Adipose tissue (tissue), 3 donors: ENCODE measurements around the gene TMEM154. TPM values are rescaled to one million over a fixed set of nuclear protein-coding genes. Genes with fewer than 3 reads are reported as not detected.

ENCODE experiments used
- H3K27ac ChIP-seq: one replicate; pipeline ENCODE4 v1.5.1; 2013; ENCODE audit warnings: low read depth, low read length
- WGBS, 3 donors: extraction: QIAGEN DNeasy Blood & Tissue Kit; methylation state at CpG; one replicate each; pipeline ENCODE4 v1.1.7; 2013; 5-methylcytosine and 5-hydroxymethylcytosine counted together
- polyA plus RNA-seq, 3 donors: library from polyadenylated mRNA; stranded (reverse); fragments of 200-250 nt; gene quantifications; one replicate each; pipeline ENCODE4 v1.2.3, GENCODE V29; 2013
- donor health status: healthy with polysubstance abuse.
- donor health status: Bipolar disorder and iron deficiency.
- donor health status: healthy.

Gene TMEM154
- polyA plus RNA-seq, 3 donors, result 0.12 to 1.0 (median 0.98) TPM

DNA sequence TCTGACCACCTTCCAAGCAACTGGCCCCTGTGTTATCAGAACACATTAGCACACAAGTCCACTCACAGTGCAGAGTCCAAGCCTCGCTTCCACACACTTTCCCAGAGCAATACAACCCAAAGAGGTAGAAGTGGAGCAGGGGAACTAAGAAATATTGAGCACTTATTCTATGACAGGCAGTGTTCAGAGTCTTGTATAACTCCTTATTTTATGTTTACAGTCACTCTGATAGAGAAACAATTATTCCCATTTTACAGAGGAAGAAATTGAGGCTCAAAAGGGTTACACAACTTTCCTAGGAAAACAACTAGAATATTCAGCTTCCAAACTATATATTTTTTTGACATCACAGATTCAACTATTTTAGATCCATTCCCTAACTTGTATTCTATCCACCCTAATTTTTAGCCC, 18.3 kb upstream of the TMEM154 start:
- no peak overlapping the region for H3K27ac ChIP-seq
- 0 to 32% (median 0%) methylated on average over 1 of the region's 1 CpG for WGBS, 3 donors

- 62 to 87% (median 83%) methylated on average over 3 of the region's 3 CpGs for WGBS, 3 donors
- no peak overlapping the region for H3K27ac ChIP-seq
Observed at GRCh38 chr4:152697284-152698088, 17.7 kb upstream of the TMEM154 start.

GRCh38 chr4:152696764-152697261, 17.0 kb upstream of the TMEM154 start:
- H3K27ac ChIP-seq, result no peak overlapping the region
- WGBS, 3 donors, result 54 to 67% (median 62%) methylated on average over 5 of the region's 5 CpGs

GRCh38 chr4:152693871-152694270, 14.1 kb upstream of the TMEM154 start:
- WGBS, 3 donors, result 94 to 98% (median 97%) methylated on average over 5 of the region's 5 CpGs
- no peak overlapping the region for H3K27ac ChIP-seq

DNA sequence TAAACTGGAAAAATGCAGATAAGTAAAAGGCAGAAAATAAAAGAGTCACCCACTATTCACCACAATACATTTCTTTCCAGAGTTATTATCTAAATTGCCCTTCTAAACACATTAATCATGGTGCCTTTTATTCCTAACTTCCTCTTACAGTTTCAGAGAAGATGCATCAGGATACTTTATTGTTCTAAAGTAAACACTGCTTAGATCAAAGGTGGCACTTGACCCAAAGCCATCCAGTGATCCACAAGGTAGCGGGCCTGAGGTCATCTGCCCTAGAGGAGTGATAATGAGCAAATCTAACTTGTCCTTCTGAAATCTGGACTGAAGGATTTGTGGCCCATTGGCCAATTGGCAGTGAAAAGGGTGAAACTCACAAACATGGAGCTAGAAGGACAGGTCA, 12.0 kb upstream of the TMEM154 start:
- WGBS, 3 donors, result 88 to 93% (median 91%) methylated on average over 1 of the region's 1 CpG
- no peak overlapping the region for H3K27ac ChIP-seq

- H3K27ac ChIP-seq, result no peak overlapping the region
- WGBS, 3 donors, result 73 to 85% (median 76%) methylated on average over 4 of the region's 4 CpGs
Observed at GRCh38 chr4:152690706-152691651, 11.2 kb upstream of the TMEM154 start.

DNA sequence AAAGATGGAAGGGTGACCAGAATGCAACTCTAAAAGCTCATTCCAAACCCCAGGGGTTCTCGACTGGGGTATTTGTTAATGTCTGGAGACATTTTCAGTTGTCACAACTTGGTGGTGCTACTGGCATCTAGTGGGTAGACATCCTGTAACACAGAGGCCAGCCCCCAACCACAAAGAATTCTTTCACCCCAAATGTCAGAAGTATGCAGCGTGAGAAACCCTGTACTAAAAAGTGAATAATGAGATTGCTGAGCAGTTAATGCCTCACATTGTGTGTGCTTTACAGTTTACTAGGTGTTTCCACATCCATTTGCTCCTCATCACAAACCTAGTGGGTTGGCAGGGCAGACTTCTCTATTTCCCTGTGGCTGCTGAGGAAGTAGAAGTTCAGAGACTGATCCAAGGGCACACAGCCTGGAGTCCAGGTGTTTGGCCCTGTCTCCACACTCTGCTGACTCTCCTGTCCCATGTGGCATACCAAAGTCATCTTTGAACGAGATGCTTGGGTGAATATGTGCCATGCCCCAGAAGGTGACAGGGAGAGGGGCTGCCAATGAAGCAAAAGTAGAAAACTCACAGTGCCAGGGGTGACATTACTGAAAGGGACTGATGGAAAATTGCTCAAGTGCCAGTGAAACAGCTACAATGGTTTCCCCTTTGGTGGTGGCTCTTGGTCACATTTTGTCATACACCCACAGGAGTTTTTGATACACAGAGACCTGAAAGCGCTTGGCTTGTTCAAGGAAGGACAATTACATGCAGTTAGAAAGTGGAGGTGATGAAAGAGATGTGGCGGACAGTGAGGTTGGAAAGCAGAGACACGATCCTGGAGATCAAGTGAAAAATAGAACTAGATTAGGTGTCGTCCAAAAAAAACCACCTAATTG, 10.1 kb upstream of the TMEM154 start:
- no peak overlapping the region for H3K27ac ChIP-seq
- 66 to 68% (median 66%) methylated on average over 7 of the region's 7 CpGs for WGBS, 3 donors

- no peak overlapping the region for H3K27ac ChIP-seq
- 49 to 62% (median 55%) methylated on average over 2 of the region's 2 CpGs for WGBS, 3 donors
Observed at GRCh38 chr4:152687974-152688599, 8.3 kb upstream of the TMEM154 start.

- 75 to 77% (median 75%) methylated on average over 8 of the region's 8 CpGs for WGBS, 3 donors
- H3K27ac ChIP-seq, result no peak overlapping the region
Observed at GRCh38 chr4:152686452-152687013, 6.7 kb upstream of the TMEM154 start.

DNA sequence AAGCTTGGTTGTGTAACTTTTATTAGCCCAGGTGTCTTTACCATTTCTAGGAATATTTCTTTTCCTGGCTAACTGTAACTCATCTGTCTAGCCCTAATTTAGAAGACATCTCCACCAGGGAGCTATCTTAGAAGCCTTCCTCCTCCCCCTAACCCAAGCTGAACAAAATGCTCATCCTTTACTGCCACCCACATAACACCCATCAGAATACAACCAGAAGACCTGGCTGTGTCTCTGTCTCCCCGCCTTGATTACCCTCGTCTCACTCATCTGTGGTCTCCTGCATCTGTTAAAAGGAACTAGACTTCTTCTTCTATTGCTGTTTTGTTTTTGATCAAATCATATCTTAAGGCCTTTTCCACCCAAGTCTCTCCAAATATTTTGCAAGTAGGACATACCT, 4.8 kb upstream of the TMEM154 start:
- no peak overlapping the region for H3K27ac ChIP-seq
- WGBS, 3 donors, result 77 to 82% (median 78%) methylated on average over 2 of the region's 2 CpGs

DNA sequence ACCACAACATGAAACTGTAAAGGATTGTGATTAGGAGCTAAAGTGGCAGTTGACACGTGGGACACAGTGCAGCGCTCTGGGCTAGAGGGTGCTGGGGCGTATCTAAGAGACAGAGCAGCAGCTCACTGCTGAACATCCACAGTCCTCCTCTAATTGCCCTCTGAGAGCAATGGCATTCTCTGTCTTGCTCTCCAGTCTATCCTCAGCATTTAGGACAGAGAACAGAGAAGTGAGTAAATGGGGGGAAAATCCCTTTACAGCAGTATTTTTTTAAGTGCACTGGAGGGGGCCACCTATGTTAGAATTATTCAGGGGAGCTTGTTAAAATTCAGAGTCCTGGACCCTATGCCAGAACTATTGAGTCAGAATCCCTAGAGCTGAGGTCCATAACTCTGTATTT, 4.2 kb upstream of the TMEM154 start:
- no peak overlapping the region for H3K27ac ChIP-seq
- 69 to 84% (median 72%) methylated on average over 3 of the region's 3 CpGs for WGBS, 3 donors

DNA sequence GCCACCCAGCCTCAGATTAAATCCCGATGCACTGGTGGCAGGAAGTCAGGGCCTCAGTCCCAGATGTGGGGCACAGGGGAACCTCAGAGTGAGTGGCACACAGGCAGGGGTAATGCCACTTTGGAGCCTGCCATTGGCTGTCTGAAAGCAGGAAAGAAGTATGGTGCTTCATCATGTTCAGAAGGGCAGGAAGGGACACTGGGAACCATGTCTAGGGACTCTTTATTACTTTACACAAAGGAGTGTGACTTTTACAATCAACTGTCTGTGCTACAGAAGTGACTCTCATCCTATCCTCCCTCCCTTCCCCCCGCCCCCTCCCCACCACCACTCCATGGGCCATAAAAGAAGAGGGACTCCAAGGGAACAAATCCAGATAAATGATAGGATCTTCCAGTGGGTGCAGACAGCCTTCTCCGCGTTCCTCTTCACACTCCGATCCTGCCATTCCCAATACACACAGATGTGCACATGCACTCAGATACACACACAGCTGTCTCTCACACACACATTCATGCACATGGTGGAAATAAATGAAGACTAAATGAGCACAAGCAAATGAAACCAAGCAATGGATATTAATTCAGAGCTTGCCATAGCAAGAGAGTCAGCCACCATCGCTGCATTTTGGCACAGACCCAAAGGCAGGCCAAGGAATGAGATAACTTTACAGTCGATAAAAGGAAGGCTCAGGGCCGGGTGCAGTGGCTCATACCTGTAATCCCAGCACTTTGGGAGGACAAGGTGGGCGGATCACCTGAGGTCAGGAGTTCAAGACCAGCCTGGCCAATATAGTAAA, 2.5 kb upstream of the TMEM154 start:
- no peak overlapping the region for H3K27ac ChIP-seq
- 65 to 77% (median 69%) methylated on average over 9 of the region's 9 CpGs for WGBS, 3 donors

GRCh38 chr4:152680988-152681603, 1.3 kb upstream of the TMEM154 start:
- H3K27ac ChIP-seq, result no peak overlapping the region
- 73 to 75% (median 74%) methylated on average over 8 of the region's 8 CpGs for WGBS, 3 donors

- WGBS, 3 donors, result 54 to 79% (median 78%) methylated on average over 1 of the region's 1 CpG
- no peak overlapping the region for H3K27ac ChIP-seq
Observed at GRCh38 chr4:152678841-152679240, 956 bp downstream of the TMEM154 start.

DNA sequence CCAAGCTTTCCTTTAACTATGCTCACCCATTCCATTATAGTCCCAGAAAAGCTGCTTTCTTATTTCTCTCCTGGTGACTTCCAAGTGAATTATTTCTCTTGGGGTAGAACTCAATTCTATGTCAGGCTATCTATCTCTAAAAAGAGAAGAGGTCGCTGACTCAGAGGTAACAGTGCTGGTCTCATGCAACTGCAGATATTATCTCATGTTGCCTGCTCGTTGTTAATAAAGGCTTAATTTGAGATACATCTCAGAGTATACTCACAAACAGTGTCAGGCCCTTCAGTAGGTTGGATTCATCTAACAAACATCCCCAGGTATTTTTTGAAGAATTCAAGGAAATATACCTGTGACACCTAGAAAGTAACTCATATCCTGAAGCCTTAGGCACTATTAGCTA, 2.7 kb downstream of the TMEM154 start:
- WGBS, 3 donors, result 81 to 92% (median 81%) methylated on average over 2 of the region's 2 CpGs
- H3K27ac ChIP-seq, result no peak overlapping the region

DNA sequence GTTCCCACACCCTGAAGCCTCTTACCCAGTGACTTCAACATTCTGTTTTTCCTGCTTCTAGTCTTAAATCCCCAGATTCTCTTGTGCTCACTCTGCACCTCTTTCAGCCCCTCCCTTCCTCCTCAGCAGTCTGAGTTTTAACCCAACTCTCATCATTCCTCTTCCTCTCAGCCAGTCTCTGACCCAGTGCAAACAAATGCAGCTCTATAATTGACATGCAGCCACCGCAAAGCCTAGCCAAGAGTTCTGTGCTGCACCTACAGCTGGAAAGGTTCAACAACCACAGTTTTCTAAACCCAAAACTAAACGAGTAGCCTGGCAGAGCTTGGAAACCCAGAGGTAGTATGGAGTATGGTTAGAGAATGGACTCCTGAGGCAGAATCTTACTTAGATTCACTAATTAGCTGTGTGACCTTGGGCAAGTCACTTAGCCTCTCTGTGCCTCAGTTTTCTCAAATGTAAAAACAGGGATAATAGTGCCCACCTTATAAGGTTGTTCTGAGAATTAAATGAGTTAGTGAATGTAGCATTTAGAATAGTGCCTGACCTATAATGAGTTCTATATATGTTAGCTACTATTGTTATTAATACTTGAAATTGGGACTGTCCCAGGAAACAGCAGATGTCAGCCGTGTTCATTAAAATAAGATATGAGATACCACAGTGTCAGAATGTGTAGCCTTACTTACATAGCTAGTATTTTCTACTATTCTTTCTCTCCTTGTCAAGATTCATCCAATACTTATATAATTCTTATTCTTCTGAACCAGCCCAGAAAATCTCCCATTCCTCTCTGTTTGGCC, 3.5 kb downstream of the TMEM154 start:
- H3K27ac ChIP-seq, result no peak overlapping the region
- WGBS, 3 donors, result 56 to 82% (median 73%) methylated on average over 3 of the region's 3 CpGs
